Activated T-cell treated with anti-CD3 and anti-CD28 coated beads, Interleukin-2, amount 50 U/mL, for 4 hours (primary cell): ENCODE measurements around the gene LTB4R. TPM values are rescaled to one million over a fixed set of nuclear protein-coding genes. Genes with fewer than 3 reads are reported as not detected.

Experiments
- ATAC-seq, 2 donors: fragments of 200-7000 bp; cut with Tn5 transposase; one replicate each; pipeline ENCODE4 v1.10.0; 2021
- DNase-seq: peaks from one replicate; pipeline ENCODE4 v3.0.0-alpha.2; 2020
- H3K27me3 Mint-ChIP-seq: one replicate; pipeline ENCODE4 v1.8.0; 2021; ENCODE audit warnings: low read depth, mixed read lengths
- H3K36me3 Mint-ChIP-seq: one replicate; pipeline ENCODE4 v1.8.0; 2022; ENCODE audit warnings: mixed read lengths; ENCODE audit not compliant: insufficient read depth
- H3K4me1 Mint-ChIP-seq: one replicate; pipeline ENCODE4 v1.8.0; 2021; ENCODE audit warnings: low read depth, mixed read lengths
- H3K4me3 Mint-ChIP-seq: one replicate; pipeline ENCODE4 v1.8.0; 2021; ENCODE audit warnings: mild to moderate bottlenecking, moderate library complexity, mixed read lengths
- H3K9me3 Mint-ChIP-seq: one replicate; pipeline ENCODE4 v1.8.0; 2021; ENCODE audit warnings: mixed read lengths
- total RNA-seq, 3 donors: library from RNA; stranded (reverse); gene quantifications; one replicate each; pipeline ENCODE4 v1.2.1, GENCODE V29; 2021

LTB4R gene
- total RNA-seq, 3 donors from 2014 or later, result 7.0 to 8.0 (median 7.8) TPM

GRCh38 chr14:24271834-24272263 is 39.5 kb upstream of the LTB4R start:
- no peak for DNase-seq
- no peak for ATAC-seq
- Mint-ChIP-seq H3K27me3 (no peaks in the 10 kb centered on the region), H3K36me3 (peaks cover 9% of the 10 kb centered on the region), H3K4me3 (peak overlapping the region; percentile 88), H3K9me3 (no peaks in the 10 kb centered on the region), H3K4me1 (peaks cover 43% of the 10 kb centered on the region)

- H3K4me1 Mint-ChIP-seq, result peaks cover 49% of the 10 kb centered on the region
- ATAC-seq, result no peak
- peaks cover 3% of the 10 kb centered on the region for H3K36me3 Mint-ChIP-seq
- H3K27me3 Mint-ChIP-seq, result no peaks in the 10 kb centered on the region
- H3K9me3 Mint-ChIP-seq, result no peaks in the 10 kb centered on the region
- no peak for DNase-seq
- peak overlapping the region; percentile 88 for H3K4me3 Mint-ChIP-seq
These were observed 38.8 kb upstream of the LTB4R start for GRCh38 chr14:24272467-24272866.

GRCh38 chr14:24273422-24273998 is 37.8 kb upstream of the LTB4R start:
- no peak for ATAC-seq
- no peak for DNase-seq
- H3K9me3 Mint-ChIP-seq, result no peaks in the 10 kb centered on the region
- peak overlapping the region; percentile 9 for H3K4me3 Mint-ChIP-seq
- peaks cover 60% of the 10 kb centered on the region for H3K4me1 Mint-ChIP-seq
- H3K27me3 Mint-ChIP-seq, result no peaks in the 10 kb centered on the region
- peaks cover 3% of the 10 kb centered on the region for H3K36me3 Mint-ChIP-seq

- Mint-ChIP-seq H3K9me3 (no peaks in the 10 kb centered on the region), H3K4me3 (peak overlapping the region; percentile 9), H3K4me1 (peaks cover 66% of the 10 kb centered on the region), H3K36me3 (no peaks in the 10 kb centered on the region), H3K27me3 (no peaks in the 10 kb centered on the region)
- DNase-seq (peak; percentile 32), ATAC-seq (peak; percentile 61 to 62)
These were observed 37.2 kb upstream of the LTB4R start for GRCh38 chr14:24274101-24274543.

GRCh38 chr14:24277071-24277470 is 34.2 kb upstream of the LTB4R start:
- Mint-ChIP-seq H3K36me3 (no peaks in the 10 kb centered on the region), H3K4me3 (no peak overlapping the region)

GRCh38 chr14:24277606-24278321 is 33.5 kb upstream of the LTB4R start:
- DNase-seq, result no peak
- no peak for ATAC-seq
- no peaks in the 10 kb centered on the region for H3K9me3 Mint-ChIP-seq
- H3K27me3 Mint-ChIP-seq, result no peaks in the 10 kb centered on the region
- no peaks in the 10 kb centered on the region for H3K36me3 Mint-ChIP-seq
- H3K4me1 Mint-ChIP-seq, result peaks cover 65% of the 10 kb centered on the region
- no peak overlapping the region for H3K4me3 Mint-ChIP-seq

More at GRCh38 chr14:24277071-24277470, 34.2 kb upstream of the LTB4R start:
- H3K4me1 Mint-ChIP-seq, result peaks cover 72% of the 10 kb centered on the region
- DNase-seq, result no peak
- H3K9me3 Mint-ChIP-seq, result no peaks in the 10 kb centered on the region
- no peak for ATAC-seq
- no peaks in the 10 kb centered on the region for H3K27me3 Mint-ChIP-seq

GRCh38 chr14:24278424-24278823 is 32.9 kb upstream of the LTB4R start:
- no peaks in the 10 kb centered on the region for H3K27me3 Mint-ChIP-seq
- no peaks in the 10 kb centered on the region for H3K36me3 Mint-ChIP-seq
- no peak overlapping the region for H3K4me3 Mint-ChIP-seq
- H3K9me3 Mint-ChIP-seq, result no peaks in the 10 kb centered on the region
- DNase-seq (no peak), ATAC-seq (no peak)
- peaks cover 60% of the 10 kb centered on the region for H3K4me1 Mint-ChIP-seq

- H3K4me1 Mint-ChIP-seq, result peaks cover 50% of the 10 kb centered on the region
- H3K9me3 Mint-ChIP-seq, result no peaks in the 10 kb centered on the region
- DNase-seq (peak; percentile 41), ATAC-seq (peak; percentile 91)
- peak overlapping the region; percentile 48 for H3K4me3 Mint-ChIP-seq
- H3K27me3 Mint-ChIP-seq, result no peaks in the 10 kb centered on the region
- no peaks in the 10 kb centered on the region for H3K36me3 Mint-ChIP-seq
These were observed 31.8 kb upstream of the LTB4R start for GRCh38 chr14:24279301-24280186.

GRCh38 chr14:24280797-24281460 is 30.4 kb upstream of the LTB4R start:
- Mint-ChIP-seq H3K4me1 (peaks cover 41% of the 10 kb centered on the region), H3K4me3 (no peak overlapping the region), H3K36me3 (no peaks in the 10 kb centered on the region), H3K9me3 (no peaks in the 10 kb centered on the region), H3K27me3 (no peaks in the 10 kb centered on the region)
- ATAC-seq (no peak), DNase-seq (no peak)

- ATAC-seq (no peak), DNase-seq (no peak)
- H3K4me3 Mint-ChIP-seq, result no peak overlapping the region
- H3K36me3 Mint-ChIP-seq, result no peaks in the 10 kb centered on the region
- no peaks in the 10 kb centered on the region for H3K27me3 Mint-ChIP-seq
- no peaks in the 10 kb centered on the region for H3K9me3 Mint-ChIP-seq
- H3K4me1 Mint-ChIP-seq, result peaks cover 41% of the 10 kb centered on the region
These were observed 29.7 kb upstream of the LTB4R start for GRCh38 chr14:24281636-24282035.

GRCh38 chr14:24282736-24283135 is 28.6 kb upstream of the LTB4R start:
- no peaks in the 10 kb centered on the region for H3K9me3 Mint-ChIP-seq
- DNase-seq, result no peak
- H3K36me3 Mint-ChIP-seq, result no peaks in the 10 kb centered on the region
- peaks cover 30% of the 10 kb centered on the region for H3K4me1 Mint-ChIP-seq
- no peaks in the 10 kb centered on the region for H3K27me3 Mint-ChIP-seq
- no peak for ATAC-seq
- no peak overlapping the region for H3K4me3 Mint-ChIP-seq

- no peak overlapping the region for H3K4me3 Mint-ChIP-seq
- H3K4me1 Mint-ChIP-seq, result peaks cover 18% of the 10 kb centered on the region
- ATAC-seq (no peak), DNase-seq (no peak)
- H3K36me3 Mint-ChIP-seq, result no peaks in the 10 kb centered on the region
- H3K27me3 Mint-ChIP-seq, result no peaks in the 10 kb centered on the region
- H3K9me3 Mint-ChIP-seq, result no peaks in the 10 kb centered on the region
These were observed 27.4 kb upstream of the LTB4R start for GRCh38 chr14:24283796-24284460.

GRCh38 chr14:24284501-24285035 is 26.7 kb upstream of the LTB4R start:
- DNase-seq (no peak), ATAC-seq (no peak)
- no peaks in the 10 kb centered on the region for H3K36me3 Mint-ChIP-seq
- peaks cover 14% of the 10 kb centered on the region for H3K4me1 Mint-ChIP-seq
- no peaks in the 10 kb centered on the region for H3K9me3 Mint-ChIP-seq
- no peaks in the 10 kb centered on the region for H3K27me3 Mint-ChIP-seq
- H3K4me3 Mint-ChIP-seq, result no peak overlapping the region
